Measurements from ENCODE around the gene B3GNT7. TPM values are rescaled to one million over a fixed set of nuclear protein-coding genes. Genes with fewer than 3 reads are reported as not detected.

The B3GNT7 gene
- total and polyA plus RNA-seq, 2 of the 4 experiments (the other 2 are of a cell fraction), result under 0.01 to 0.03 TPM

GRCh38 chr2:231360881-231361371 is 34.6 kb upstream of the B3GNT7 start:
- Histone ChIP-seq H3K79me1 (ENCODE audit: low read depth in 1 of 2, low read length in 2 of 2) (no peaks in the 10 kb centered on the region), H2AK5ac (ENCODE audit: low read depth, low read length) (no peak overlapping the region), H2BK5ac (ENCODE audit: low read depth, low read length, poor library complexity, severe bottlenecking) (no peak overlapping the region), H2BK20ac (ENCODE audit: low read depth, low read length) (no peak overlapping the region), H3K56ac (ENCODE audit: extremely low read depth, insufficient read depth, low read length) (no peak overlapping the region), H3K9me1 (ENCODE audit: insufficient read depth, low read length) (peaks cover 7% of the 10 kb centered on the region; the same call in 1 of the 2 replicates), H4K8ac (ENCODE audit: low read depth in 2 of 2, low read length in 2 of 2) (no peak overlapping the region), H2BK120ac (ENCODE audit: low read depth, low read length) (no peak overlapping the region), H4K91ac (ENCODE audit: insufficient read depth, low read depth, low read length) (no peak overlapping the region), H3K23ac (ENCODE audit: low read depth, low read length) (no peak overlapping the region), H2BK15ac (ENCODE audit: low read depth, low read length) (no peak overlapping the region), H3K4me1 (ENCODE audit: control insufficient read depth, insufficient read depth, low read length) (peaks cover 10% of the 10 kb centered on the region), H3K18ac (ENCODE audit: low read depth, low read length) (no peak overlapping the region), H4K20me1 (ENCODE audit: insufficient read depth, low read length) (no peaks in the 10 kb centered on the region), H2AK9ac (replicated peaks; ENCODE audit: low read depth, low read length, poor library complexity) (peak overlapping the region; percentile 9), H4K5ac (ENCODE audit: low read depth, low read length) (no peak overlapping the region), H3K14ac (replicated peaks; ENCODE audit: low read depth, low read length) (no peak overlapping the region), H3K27me3 (ENCODE audit: control insufficient read depth, insufficient read depth, low read length) (no peaks in the 10 kb centered on the region), H3K4ac (ENCODE audit: low read depth, low read length) (no peak overlapping the region), H3K9ac (ENCODE audit: low read depth, low read length) (no peak overlapping the region), H3K4me3 (ENCODE audit: insufficient read depth, low read depth, low read length) (no peak overlapping the region), H3K36me3 (ENCODE audit: control insufficient read depth, insufficient read depth, low read length) (peaks cover 8% of the 10 kb centered on the region; the same call in 1 of the 2 replicates), H3K9me3 (ENCODE audit: control insufficient read depth, insufficient read depth, low read length) (no peaks in the 10 kb centered on the region), H3K27ac (ENCODE audit: insufficient read depth, low read length) (no peak overlapping the region), H3K4me2 (ENCODE audit: low read depth, low read length) (no peak overlapping the region), H2AFZ (replicated peaks; ENCODE audit: low read length, poor library complexity) (no peak overlapping the region)
- WGBS, 2 experiments (ENCODE audit: extremely low coverage in 2 of 2, insufficient read length in 1 of 2), result 100% methylated on average over 9 of the region's 13 CpGs; no CpG with 5 or more reads in 1 of the 2 experiments
- ChIA-PET CTCF (no interaction called here), POLR2A (ENCODE audit: unreplicated experiment) (no interaction called here)
- DNase-seq (no peak), ATAC-seq (ENCODE audit: low read depth) (no peak)
- in situ Hi-C loops (cut with MboI; ENCODE audit: low sequenced_read_pairs), result no loop called here
- dilution Hi-C loops (cut with HindIII; ENCODE audit: low sequenced_read_pairs, unreplicated experiment), result no loop called here
- BruUV-seq (replicated peaks), result no TSS peak
- intact Hi-C loops (cut with micrococcal nuclease), result no loop called here
- TF ChIP-seq CTCF (conservative IDR thresholded peaks at IDR 0.05; ENCODE audit: low read depth, low read length) (no peak), MAFK (IDR thresholded peaks at IDR 0.05; ENCODE audit: low read depth, low read length) (no peak), USF2 (IDR thresholded peaks at IDR 0.05; ENCODE audit: low read depth, low read length) (no peak), FOS (IDR thresholded peaks at IDR 0.05; ENCODE audit: low read depth, low read length) (no peak)

Data from IMR-90 (cell line).